ENCODE data around the gene SGF29.

GRCh38 chr16:28529124-28529523 lies 24.6 kb upstream of the SGF29 start:
- TF ChIP-seq CTCF (IDR thresholded peaks at IDR 0.05) (no peak), POLR2A (IDR thresholded peaks at IDR 0.05) (no peak)
